K562 (cell line): ENCODE measurements around the gene C11orf42. TPM values are rescaled to one million over a fixed set of nuclear protein-coding genes. Genes with fewer than 3 reads are reported as not detected.

Source experiments
- ATAC-seq: fragments of 200-7000 bp; cut with Tn5 transposase; 3 replicates; pipeline ENCODE4 v1.9.1; 2020; ENCODE audit warnings: moderate library complexity
- BruUV-seq: library from RNA; stranded (reverse); fragments of 400-500 nt; replicated peaks from 2 replicates; lab custom pipeline; 2021; lab: Mats Ljungman, UMichigan
- CTCF ChIA-PET: fragments of 300-600 bp; formaldehyde crosslinking; extraction: SDS; loops from one replicate; lab custom pipeline; 2021; ENCODE audit warnings: low intra/inter-chr PET ratio; lab: Yijun Ruan, JAX
- POLR2A ChIA-PET: fragments of 300-600, 350-650 bp; sonication (Branson Sonifier 250); formaldehyde crosslinking; extraction: SDS; loops from one replicate; lab custom pipeline; 2021; ENCODE audit warnings: antibody characterized with exemption, inconsistent platforms; lab: Yijun Ruan, JAX
- DNase-seq, 4 experiments: peaks; one replicate each; pipeline versions ENCODE4 v3.0.0 to v3.0.0-alpha.2; 2011 to 2018; ENCODE audit warnings: low spot score in 3 of 4, mixed read lengths in 3 of 4; ENCODE audit errors: extremely low read depth in 1 of 4
- FAIRE-seq: peaks from 2 replicates; lab custom pipeline; 2011; peaks lifted over from hg19 to GRCh38; lab: Jason Lieb, UNC
- H2AFZ ChIP-seq: 2 replicates; pipeline ENCODE4 v1.6.0; 2011; ENCODE audit warnings: low read depth, low read length, control low read depth, inconsistent platforms
- H3K27ac ChIP-seq: fragments of 200-600 bp; 3 replicates; pipeline ENCODE4 v1.8.0; 2011; ENCODE audit warnings: low read depth, mild to moderate bottlenecking, control low read depth, inconsistent platforms, low read length, moderate library complexity, mixed read lengths; ENCODE audit errors: extremely low read depth
- H3K27me3 ChIP-seq, 2 experiments: fragments of 300-600 bp in 1 of 2; 2 replicates in 1 of 2; 3 replicates in 1 of 2; pipeline versions ENCODE4 v1.6.0 to v1.8.0; 2011; ENCODE audit warnings: inconsistent platforms in 2 of 2, low read length in 2 of 2, mild to moderate bottlenecking in 1 of 2, mixed read lengths in 1 of 2, moderate library complexity in 1 of 2; ENCODE audit not compliant: control insufficient read depth in 2 of 2, insufficient read depth in 2 of 2
- H3K36me3 ChIP-seq: fragments of 300-600 bp; 3 replicates; pipeline ENCODE4 v1.8.0; 2011; ENCODE audit warnings: mild to moderate bottlenecking, low read length, inconsistent platforms; ENCODE audit not compliant: control insufficient read depth, insufficient read depth
- H3K4me1 ChIP-seq, 2 experiments: fragments of 200-600 bp in 1 of 2; replicated peaks in 1 of 2; 2 replicates in 1 of 2; 3 replicates in 1 of 2; pipeline versions ENCODE4 v1.5.1 to v1.8.0; 2011; ENCODE audit warnings: inconsistent platforms in 2 of 2, low read length in 2 of 2, mild to moderate bottlenecking in 1 of 2, mixed read lengths in 1 of 2, moderate library complexity in 1 of 2; ENCODE audit not compliant: control insufficient read depth in 2 of 2, insufficient read depth in 2 of 2
- H3K4me2 ChIP-seq: 2 replicates; pipeline ENCODE4 v1.6.1; 2011; ENCODE audit warnings: low read length, control low read depth, inconsistent platforms, mixed read lengths; ENCODE audit not compliant: insufficient read depth
- H3K4me3 ChIP-seq: fragments of 200-600 bp; sonication (generic), shearing (Covaris generic); 2 replicates; pipeline ENCODE4 v1.5.1; 2016; ENCODE audit warnings: control low read depth, inconsistent platforms
- H3K79me2 ChIP-seq: fragments of 200-600 bp; 3 replicates; pipeline ENCODE4 v1.8.0; 2011; ENCODE audit warnings: low read length, inconsistent platforms; ENCODE audit not compliant: control insufficient read depth, insufficient read depth
- H3K9ac ChIP-seq, 2 experiments: 2 replicates each; pipeline versions ENCODE4 v1.6.0 to v1.6.1; 2011; ENCODE audit warnings: low read depth in 2 of 2, low read length in 2 of 2, control low read depth in 1 of 2, inconsistent platforms in 1 of 2, mild to moderate bottlenecking in 1 of 2, mixed read lengths in 1 of 2; ENCODE audit not compliant: insufficient read depth in 1 of 2
- H3K9me1 ChIP-seq: one replicate; pipeline ENCODE4 v1.6.0; 2011; ENCODE audit warnings: inconsistent platforms, mild to moderate bottlenecking, low read length, moderate library complexity; ENCODE audit not compliant: control insufficient read depth, insufficient read depth
- H3K9me3 ChIP-seq: replicated peaks from 2 replicates; pipeline ENCODE4 v1.5.1; 2011; ENCODE audit warnings: low read depth, low read length, inconsistent platforms; ENCODE audit not compliant: control insufficient read depth, insufficient read depth
- H4K20me1 ChIP-seq: replicated peaks from 2 replicates; pipeline ENCODE4 v1.6.1; 2011; ENCODE audit warnings: low read length, inconsistent platforms, mixed read lengths; ENCODE audit not compliant: control insufficient read depth, insufficient read depth
- CAMTA2 ChIP-seq: fragments of 250-450 bp; sonication (Bioruptor Pico); conservative IDR thresholded peaks from 2 replicates; pipeline ENCODE4 v1.5.1; 2022
- CREB1 ChIP-seq, 2 experiments: sonication (generic) in 1 of 2; formaldehyde crosslinking in 1 of 2; IDR thresholded peaks; 2 replicates each; pipeline versions ENCODE4 v1.6.1 to v1.8.0; 2012 to 2022; ENCODE audit warnings: inconsistent platforms in 1 of 2, mild to moderate bottlenecking in 1 of 2, missing genetic modification reagents in 1 of 2, moderate library complexity in 1 of 2
- MLLT1 ChIP-seq, 2 experiments: fragments of 450-650 bp; IDR thresholded peaks; 2 replicates each; pipeline ENCODE4 v1.6.1; 2016
- NBN ChIP-seq: fragments of 450-650 bp; IDR thresholded peaks from 2 replicates; pipeline ENCODE4 v1.6.1; 2016; ENCODE audit warnings: low read depth, mild to moderate bottlenecking
- NFIX ChIP-seq: fragments of 250-450 bp; sonication (Bioruptor Pico); IDR thresholded peaks from 2 replicates; pipeline ENCODE4 v1.4.0; 2020; ENCODE audit warnings: low read depth, mild to moderate bottlenecking, moderate library complexity
- RBM22 ChIP-seq: fragments of 200-400 bp; formaldehyde crosslinking; IDR thresholded peaks from 2 replicates; pipeline ENCODE4 v1.6.1; 2018; ENCODE audit warnings: low read length, low read depth; ENCODE audit not compliant: poor library complexity, severe bottlenecking
- SMAD4 ChIP-seq: fragments of 250-450 bp; sonication (Bioruptor Pico); conservative IDR thresholded peaks from 2 replicates; pipeline ENCODE4 v1.8.0; 2021; ENCODE audit warnings: inconsistent platforms, mild to moderate bottlenecking, moderate library complexity
- TEAD2 ChIP-seq: fragments of 450-650 bp; IDR thresholded peaks from 2 replicates; pipeline ENCODE4 v1.6.1; 2016; ENCODE audit warnings: missing genetic modification characterization, control low read depth, missing compliant biosample characterization
- THRB ChIP-seq: fragments of 450-650 bp; formaldehyde crosslinking; conservative IDR thresholded peaks from 2 replicates; pipeline ENCODE4 v1.4.0; 2022; ENCODE audit warnings: mild to moderate bottlenecking, missing genetic modification characterization
- ZNF217 ChIP-seq: sonication (generic); formaldehyde crosslinking; IDR thresholded peaks from 2 replicates; pipeline ENCODE4 v1.8.0; 2022; ENCODE audit warnings: mild to moderate bottlenecking, missing genetic modification reagents
- WGBS: fragments of 100-300 bp; shearing (Covaris generic); methylation state at CpG from one replicate; pipeline ENCODE4 v1.1.6; 2016; ENCODE audit warnings: low coverage, mixed read lengths; ENCODE audit not compliant: insufficient coverage; ENCODE audit errors: missing lambda C conversion rate; 5-methylcytosine and 5-hydroxymethylcytosine counted together
- in situ Hi-C: fragments of 300-500 bp; cut with MboI; formaldehyde crosslinking; loops from 4 replicates; pipeline ENCODE4 v1.15.0; 2018; ENCODE audit warnings: inconsistent platforms, mixed read lengths
- intact Hi-C: fragments of 100-400 bp; cut with micrococcal nuclease; formaldehyde crosslinking; loops from 2 replicates; pipeline ENCODE4 v1.14.2; 2022
- polyA plus RNA-seq, 8 experiments: library from polyadenylated mRNA; depleted of rRNA in 4 of 8; stranded (reverse) in 5 of 8; unstranded in 3 of 8; fragments of >200 nt; fragmentation: Nextera tagmentation in 2 of 8; fragmentation: Illumina TruSeq in 1 of 8; extraction: Ambion mirVana in 2 of 8; extraction: Trizol in 1 of 8; gene quantifications; 2 replicates each; pipeline versions ENCODE4 v1.2.1 to v1.2.3, GENCODE V29; 2011 to 2014; ENCODE audit warnings: inconsistent platforms in 1 of 8, missing spikeins in 1 of 8
- total RNA-seq, 7 experiments: library from RNA; depleted of rRNA in 6 of 7; stranded (reverse); fragments of >200 nt in 6 of 7; fragmentation: Illumina TruSeq in 2 of 7; extraction: Trizol in 2 of 7; gene quantifications; 2 replicates each; pipeline versions ENCODE4 v1.2.1 to v1.2.3, GENCODE V29; 2011 to 2021; ENCODE audit warnings: low replicate concordance in 1 of 7
- TF ChIP-seq, protein P1 (sequence below): sonication (generic); formaldehyde crosslinking; IDR thresholded peaks from 2 replicates; pipeline ENCODE4 v1.8.1; 2023; ENCODE audit warnings: mild to moderate bottlenecking, missing genetic modification reagents, moderate library complexity
- TF ChIP-seq, protein P2 (sequence below): sonication (generic); formaldehyde crosslinking; IDR thresholded peaks from 2 replicates; pipeline ENCODE4 v1.9.0; 2022; ENCODE audit warnings: mild to moderate bottlenecking, missing genetic modification reagents
- TF ChIP-seq, protein P3 (sequence below): sonication (generic); formaldehyde crosslinking; IDR thresholded peaks from 2 replicates; pipeline ENCODE4 v1.4.0; 2020; ENCODE audit warnings: mild to moderate bottlenecking, missing genetic modification reagents

Gene C11orf42
- total and polyA plus RNA-seq, 9 of the 15 experiments (the other 6 are each of a cell fraction or from before 2014, with no cell fraction given): not detected

- intact Hi-C loops: no loop called here
- CTCF ChIA-PET: no interaction called here
Observed at GRCh38 chr11:6197466-6198200, 7.7 kb upstream of the C11orf42 start.

More at GRCh38 chr11:6197466-6198200, 7.7 kb upstream of the C11orf42 start:
- TF ChIP-seq RBM22 (no peak), CREB1 (IDR thresholded peaks at IDR 0.05) (no peak), CREB1 (CRISPR knock-in tag; IDR thresholded peaks at IDR 0.05) (no peak), NFIX (no peak), NBN (no peak), ZNF217 (no peak), MLLT1 (IDR thresholded peaks at IDR 0.05) (no peak), THRB (no peak), SMAD4 (CRISPR knock-in tag) (no peak), CAMTA2 (CRISPR knock-in tag) (no peak), TEAD2 (no peak)
- TF ChIP-seq, protein P1, sequence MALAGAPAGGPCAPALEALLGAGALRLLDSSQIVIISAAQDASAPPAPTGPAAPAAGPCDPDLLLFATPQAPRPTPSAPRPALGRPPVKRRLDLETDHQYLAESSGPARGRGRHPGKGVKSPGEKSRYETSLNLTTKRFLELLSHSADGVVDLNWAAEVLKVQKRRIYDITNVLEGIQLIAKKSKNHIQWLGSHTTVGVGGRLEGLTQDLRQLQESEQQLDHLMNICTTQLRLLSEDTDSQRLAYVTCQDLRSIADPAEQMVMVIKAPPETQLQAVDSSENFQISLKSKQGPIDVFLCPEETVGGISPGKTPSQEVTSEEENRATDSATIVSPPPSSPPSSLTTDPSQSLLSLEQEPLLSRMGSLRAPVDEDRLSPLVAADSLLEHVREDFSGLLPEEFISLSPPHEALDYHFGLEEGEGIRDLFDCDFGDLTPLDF (CRISPR knock-in tag): no peak
- TF ChIP-seq, protein P2, sequence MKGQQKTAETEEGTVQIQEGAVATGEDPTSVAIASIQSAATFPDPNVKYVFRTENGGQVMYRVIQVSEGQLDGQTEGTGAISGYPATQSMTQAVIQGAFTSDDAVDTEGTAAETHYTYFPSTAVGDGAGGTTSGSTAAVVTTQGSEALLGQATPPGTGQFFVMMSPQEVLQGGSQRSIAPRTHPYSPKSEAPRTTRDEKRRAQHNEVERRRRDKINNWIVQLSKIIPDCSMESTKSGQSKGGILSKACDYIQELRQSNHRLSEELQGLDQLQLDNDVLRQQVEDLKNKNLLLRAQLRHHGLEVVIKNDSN (CRISPR knock-in tag): no peak
- TF ChIP-seq, protein P3, sequence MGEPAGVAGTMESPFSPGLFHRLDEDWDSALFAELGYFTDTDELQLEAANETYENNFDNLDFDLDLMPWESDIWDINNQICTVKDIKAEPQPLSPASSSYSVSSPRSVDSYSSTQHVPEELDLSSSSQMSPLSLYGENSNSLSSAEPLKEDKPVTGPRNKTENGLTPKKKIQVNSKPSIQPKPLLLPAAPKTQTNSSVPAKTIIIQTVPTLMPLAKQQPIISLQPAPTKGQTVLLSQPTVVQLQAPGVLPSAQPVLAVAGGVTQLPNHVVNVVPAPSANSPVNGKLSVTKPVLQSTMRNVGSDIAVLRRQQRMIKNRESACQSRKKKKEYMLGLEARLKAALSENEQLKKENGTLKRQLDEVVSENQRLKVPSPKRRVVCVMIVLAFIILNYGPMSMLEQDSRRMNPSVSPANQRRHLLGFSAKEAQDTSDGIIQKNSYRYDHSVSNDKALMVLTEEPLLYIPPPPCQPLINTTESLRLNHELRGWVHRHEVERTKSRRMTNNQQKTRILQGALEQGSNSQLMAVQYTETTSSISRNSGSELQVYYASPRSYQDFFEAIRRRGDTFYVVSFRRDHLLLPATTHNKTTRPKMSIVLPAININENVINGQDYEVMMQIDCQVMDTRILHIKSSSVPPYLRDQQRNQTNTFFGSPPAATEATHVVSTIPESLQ (CRISPR knock-in tag): no peak
- no peak for DNase-seq
- Histone ChIP-seq H3K9me3 (no peaks in the 10 kb centered on the region), H3K4me3 (no peak overlapping the region), H3K27ac (no peak overlapping the region), H2AFZ (no peak overlapping the region), H3K36me3 (no peaks in the 10 kb centered on the region), H3K4me1 (no peaks in the 10 kb centered on the region), H4K20me1 (no peaks in the 10 kb centered on the region), H3K4me2 (no peak overlapping the region), H3K9ac (no peak overlapping the region), H3K27me3 (peaks cover 0 to 7% of the 10 kb centered on the region in 2 experiments; a peak in 3 of 5 replicates), H3K79me2 (no peaks in the 10 kb centered on the region; the same call in 2 of the 3 replicates), H3K9me1 (peaks cover 2% of the 10 kb centered on the region)
- no peak for FAIRE-seq
- BruUV-seq: no TSS peak
- no peak for ATAC-seq
- in situ Hi-C loops: no loop called here
- WGBS: 2% methylated on average over 4 of the region's 4 CpGs
- POLR2A ChIA-PET: interaction anchor here (0.6 to 1.4 kb wide), 3 partner anchors 21 to 1601 kb away, joined by 3 to 4 read pairs (median 3); no protein-coding TSS in a partner anchor
